ENCODE data around the gene MVK. TPM values are rescaled to one million over a fixed set of nuclear protein-coding genes. Genes with fewer than 3 reads are reported as not detected.
"Not testable (repeated sequence)": the region's sequence is repeated elsewhere in the genome, so short reads cannot be mapped to it uniquely, and the experiment has no call there.

MVK gene
- total RNA-seq, 1 experiment from 2014 or later: 4.4 TPM

DNA sequence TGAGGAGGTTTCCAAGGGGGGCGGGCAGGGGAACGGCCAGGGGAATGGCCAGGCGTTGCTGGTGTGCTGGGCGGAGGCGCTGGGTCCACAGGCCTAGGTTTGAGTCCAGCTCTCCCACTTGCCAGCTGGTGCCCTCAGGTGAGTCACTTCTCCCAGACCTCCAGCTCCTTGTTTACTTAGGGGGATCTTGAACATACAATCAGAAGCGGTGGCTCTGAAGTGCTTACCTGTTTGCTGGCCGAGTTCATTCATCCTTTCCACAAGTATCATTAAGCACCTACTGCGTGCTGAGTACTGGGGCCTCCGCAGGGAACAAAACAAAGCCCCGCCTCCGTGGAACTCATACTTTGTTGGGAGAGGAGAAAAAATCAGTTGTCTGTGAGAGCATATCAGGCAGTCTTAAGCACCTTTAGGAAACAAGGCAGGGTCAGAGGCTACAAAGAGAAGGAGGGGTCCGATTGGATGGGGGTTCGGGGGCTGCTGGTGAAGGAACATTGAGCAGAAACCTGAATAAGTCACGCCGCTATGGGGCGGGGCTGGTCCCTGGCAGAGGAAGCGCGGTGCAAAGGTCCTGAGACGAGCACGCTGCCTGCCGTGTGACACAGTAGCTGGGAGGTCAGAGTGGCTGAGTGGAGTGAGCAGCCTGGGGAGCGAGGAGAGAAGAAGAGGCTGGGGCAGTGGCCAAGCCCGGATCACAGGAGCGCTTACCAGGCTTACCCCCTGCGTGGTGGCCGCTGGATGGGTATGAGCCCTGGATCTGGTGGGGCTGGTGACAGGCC lies 15.1 kb downstream of the MVK start:
- DNase-seq (ENCODE audit: extremely low read depth, low read depth): no peak

- no peak for DNase-seq (ENCODE audit: extremely low read depth, low read depth)
Observed at GRCh38 chr12:109589240-109589590, 15.6 kb downstream of the MVK start.

DNA sequence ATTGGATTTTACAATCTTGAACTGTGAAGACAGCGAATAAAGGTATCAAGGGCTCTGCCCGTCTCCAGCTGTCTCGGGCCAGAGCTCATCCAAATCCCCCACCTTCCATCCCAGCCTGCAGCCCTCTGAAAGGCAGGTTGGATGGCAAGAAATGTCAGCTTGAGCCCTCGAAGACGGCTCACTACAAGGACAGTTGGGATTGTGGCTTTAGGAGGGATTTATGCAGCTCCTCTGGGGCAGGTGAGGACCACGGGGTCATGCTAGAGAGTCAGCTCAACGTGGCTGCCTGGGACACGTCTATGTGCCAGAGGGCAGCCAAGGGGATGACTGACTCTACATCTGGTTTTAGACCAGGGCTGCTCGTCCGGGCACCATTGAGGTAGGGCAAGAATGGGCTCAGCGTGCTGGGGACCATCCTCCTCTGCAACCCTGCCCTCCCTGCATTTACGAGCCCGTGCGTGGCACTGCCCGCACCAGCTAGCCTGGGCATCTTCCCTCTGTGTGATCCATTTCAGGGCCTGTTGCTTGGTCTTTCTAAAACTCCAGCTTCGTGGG lies 16.2 kb downstream of the MVK start:
- no peak for DNase-seq (ENCODE audit: extremely low read depth, low read depth)

GRCh38 chr12:109590566-109590965 lies 17.0 kb downstream of the MVK start:
- no peak for DNase-seq (ENCODE audit: extremely low read depth, low read depth)

DNA sequence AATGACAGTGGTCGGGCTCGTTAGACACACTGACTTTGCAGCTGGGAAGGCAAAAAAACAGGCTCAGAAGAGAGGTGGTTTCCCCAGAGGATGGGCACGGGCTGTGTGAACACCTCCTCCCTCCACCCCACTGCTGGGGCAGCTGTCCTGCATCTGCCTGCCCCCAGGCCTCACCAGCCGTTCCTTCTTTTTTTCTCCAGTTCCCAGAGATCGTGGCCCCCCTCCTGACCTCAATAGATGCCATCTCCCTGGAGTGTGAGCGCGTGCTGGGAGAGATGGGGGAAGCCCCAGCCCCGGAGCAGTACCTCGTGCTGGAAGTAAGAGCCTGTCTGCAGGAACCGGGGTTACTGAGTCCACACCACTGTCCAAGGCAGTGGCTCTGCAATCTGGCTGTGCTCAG lies 17.4 kb downstream of the MVK start:
- DNase-seq (ENCODE audit: extremely low read depth, low read depth): no peak

DNA sequence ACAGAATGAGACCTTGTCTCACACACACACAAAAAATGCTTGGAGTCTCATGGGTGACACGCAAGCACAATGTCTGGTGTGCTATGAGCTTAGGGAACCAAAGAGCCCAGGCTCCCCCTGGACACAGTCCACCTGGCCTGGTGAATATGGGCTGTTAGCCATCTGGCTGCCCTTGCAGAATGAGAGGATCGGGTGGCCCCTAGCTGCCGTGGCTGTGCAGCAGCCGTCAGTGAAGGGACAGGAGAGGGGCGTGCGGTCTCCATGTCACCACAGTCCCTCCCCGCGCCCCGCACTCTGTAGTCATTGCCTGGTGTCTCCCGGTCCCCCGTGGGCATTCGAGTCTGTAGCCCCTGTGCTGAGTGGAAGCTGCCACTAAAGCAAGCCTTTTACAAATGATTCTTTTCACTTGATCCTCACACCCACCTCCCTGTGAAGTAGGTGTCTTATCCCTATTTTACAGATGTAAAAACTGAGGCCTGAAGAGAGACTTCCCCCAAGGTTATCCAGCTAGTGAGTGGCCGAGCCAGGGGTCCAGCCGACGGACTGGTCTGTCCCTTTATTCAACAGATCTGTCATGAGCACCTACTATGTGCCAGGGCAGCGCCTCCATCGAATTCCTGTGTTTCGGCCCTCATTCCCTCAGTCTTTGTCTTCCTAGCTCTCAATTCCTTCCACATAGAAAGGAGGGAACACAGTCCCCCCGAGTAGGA lies 18.8 kb downstream of the MVK start:
- DNase-seq (ENCODE audit: extremely low read depth, low read depth): no peak

GRCh38 chr12:109592905-109593272 lies 19.3 kb downstream of the MVK start:
- DNase-seq (ENCODE audit: extremely low read depth, low read depth): no peak

- no peak for DNase-seq (ENCODE audit: extremely low read depth, low read depth)
Observed at GRCh38 chr12:109594556-109595317, 21.1 kb downstream of the MVK start.

DNA sequence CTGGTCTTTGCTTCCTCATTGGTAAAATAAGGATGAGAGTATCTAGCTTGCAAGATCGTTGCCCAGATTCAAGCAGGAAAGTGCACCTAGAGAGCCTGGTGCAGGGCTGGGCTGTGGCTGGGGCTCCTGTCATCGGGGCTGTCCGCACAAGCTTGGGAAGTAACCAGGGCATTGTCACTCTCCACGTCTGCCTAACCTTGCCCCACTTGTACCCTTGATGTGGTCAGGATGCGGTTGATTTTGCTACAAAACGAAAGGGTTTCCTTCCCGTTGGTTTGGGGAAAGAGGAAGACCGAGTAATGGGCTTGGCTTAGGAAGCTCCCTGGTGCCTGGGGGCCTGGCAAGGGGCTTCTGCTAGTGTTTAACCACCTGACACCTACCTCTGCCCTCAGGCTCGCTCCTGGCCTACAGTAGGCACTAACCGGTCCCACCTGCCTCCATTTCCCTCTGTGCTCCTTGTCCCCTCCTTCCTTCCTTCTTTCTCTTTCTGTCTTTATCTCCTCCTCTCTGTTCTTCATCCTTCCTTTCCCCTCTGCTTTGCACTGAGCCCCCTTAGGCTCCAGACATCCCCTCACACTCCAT lies 21.8 kb downstream of the MVK start:
- no peak for DNase-seq (ENCODE audit: extremely low read depth, low read depth)

DNA sequence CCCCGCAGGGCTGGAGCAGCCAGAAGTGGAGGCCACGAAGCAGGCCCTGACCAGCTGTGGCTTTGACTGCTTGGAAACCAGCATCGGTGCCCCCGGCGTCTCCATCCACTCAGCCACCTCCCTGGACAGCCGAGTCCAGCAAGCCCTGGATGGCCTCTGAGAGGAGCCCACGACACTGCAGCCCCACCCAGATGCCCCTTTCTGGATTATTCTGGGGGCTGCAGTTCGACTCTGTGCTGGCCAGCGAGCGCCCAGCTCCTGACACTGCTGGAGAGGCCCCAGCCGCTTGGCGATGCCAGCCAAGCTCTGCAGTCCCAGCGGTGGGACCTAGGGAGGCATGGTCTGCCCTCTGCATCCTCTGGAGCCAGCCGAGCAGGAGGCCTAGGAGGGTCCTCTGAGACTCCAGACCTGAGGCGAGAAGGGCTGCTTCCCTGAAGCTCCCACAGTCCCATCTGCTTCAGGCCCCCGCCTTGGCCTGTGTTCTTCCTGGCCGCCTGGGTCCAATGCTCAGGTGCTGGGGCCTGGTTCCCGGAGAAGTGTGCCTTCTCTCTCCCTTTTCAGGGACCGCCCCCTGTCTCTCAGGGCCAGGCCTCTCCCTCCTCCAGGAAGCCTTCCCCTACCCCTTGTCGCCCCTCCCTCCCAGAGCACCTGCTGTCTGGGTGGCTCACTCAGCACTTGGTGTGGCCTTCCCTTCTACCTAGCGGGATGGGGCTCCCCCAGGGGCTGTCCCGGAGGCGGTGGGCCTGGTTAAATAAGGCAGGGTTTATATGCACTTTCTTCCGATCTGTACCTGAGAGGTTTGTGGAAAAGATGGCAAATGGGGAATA lies 23.0 kb downstream of the MVK start:
- no peak for DNase-seq (ENCODE audit: extremely low read depth, low read depth)

DNA sequence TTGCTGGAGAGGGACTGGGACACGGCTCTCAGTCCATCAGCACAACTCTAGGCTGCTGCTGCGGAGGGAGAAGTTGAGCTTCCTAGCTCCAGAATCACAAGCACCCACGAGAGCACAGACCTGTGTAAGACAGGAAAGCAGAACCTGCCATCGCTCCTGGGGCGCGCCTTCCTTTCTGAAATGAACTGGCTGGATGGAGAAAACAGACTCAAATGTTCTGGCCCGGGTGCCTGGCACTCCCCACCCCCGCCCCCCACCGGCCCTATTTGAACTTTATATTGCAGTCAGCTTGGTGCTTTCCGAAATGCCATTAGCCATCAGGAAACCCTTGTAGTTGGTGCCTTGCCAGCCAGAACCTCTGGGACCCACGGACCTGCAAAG lies 23.8 kb downstream of the MVK start:
- no peak for DNase-seq (ENCODE audit: extremely low read depth, low read depth)

GRCh38 chr12:109597795-109598427 lies 24.3 kb downstream of the MVK start:
- DNase-seq (ENCODE audit: extremely low read depth, low read depth): peak; percentile 79

DNA sequence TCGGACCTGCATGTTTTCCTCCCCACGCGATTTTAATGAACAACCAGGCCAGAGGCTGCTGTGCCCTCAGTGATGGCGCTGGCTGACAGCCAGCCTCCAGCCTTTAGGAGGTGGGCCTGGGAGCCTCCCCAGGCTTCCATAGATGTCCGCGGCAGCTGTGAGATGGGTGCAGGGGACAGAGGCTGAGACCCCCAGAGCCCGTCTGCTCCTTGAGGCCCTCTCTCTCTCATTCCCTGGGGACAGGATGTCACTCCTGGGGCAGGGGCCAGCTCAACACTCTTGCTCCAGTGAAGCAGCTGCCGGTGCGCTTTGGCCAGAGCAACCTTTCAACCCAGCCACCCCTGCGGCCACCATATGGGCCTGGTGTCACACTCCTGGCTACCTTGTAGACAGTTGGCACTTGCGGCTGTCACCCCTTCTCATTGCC lies 24.8 kb downstream of the MVK start:
- no peak for DNase-seq (ENCODE audit: extremely low read depth, low read depth)

DNA sequence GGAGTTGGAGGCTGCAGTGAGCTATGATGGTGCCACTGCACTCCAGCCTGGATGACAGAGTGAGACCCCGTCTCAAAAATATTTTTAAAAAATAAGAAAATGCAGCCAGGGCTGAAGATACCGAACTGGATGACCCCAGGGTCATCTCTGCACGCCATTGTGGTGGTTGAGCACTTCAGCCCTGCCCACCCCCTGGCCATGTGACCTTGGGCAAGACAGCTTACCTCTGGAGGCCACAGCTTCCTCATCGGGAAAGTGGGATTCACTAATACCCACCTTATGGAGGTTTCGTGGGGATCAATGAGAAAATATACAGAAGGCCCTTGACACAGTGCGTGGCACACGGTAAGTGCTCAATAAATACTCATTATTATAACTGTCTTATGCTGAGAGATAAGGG lies 25.5 kb downstream of the MVK start:
- no peak for DNase-seq (ENCODE audit: extremely low read depth, low read depth)

DNA sequence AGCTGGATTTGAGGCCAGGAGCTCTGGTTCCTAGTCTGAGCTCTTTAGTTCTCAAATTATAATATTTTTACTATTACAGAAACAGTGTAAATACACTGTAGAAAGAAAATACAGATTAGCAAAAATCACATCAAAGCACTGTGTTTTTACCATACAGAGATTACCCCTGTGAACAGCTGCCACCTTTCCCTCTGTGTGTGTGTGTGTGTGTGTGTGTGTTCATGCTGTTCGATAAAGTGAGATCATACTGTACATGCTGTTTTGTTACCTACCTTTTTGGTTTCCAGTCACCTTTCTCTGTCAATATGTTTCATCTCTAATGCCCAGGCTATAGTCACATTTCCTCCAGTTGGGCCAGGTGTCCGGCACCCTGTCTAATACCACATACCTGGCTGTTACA lies 26.9 kb downstream of the MVK start:
- no peak for DNase-seq (ENCODE audit: extremely low read depth, low read depth)

- DNase-seq (ENCODE audit: extremely low read depth, low read depth): no peak
Observed at GRCh38 chr12:109600995-109601394, 27.4 kb downstream of the MVK start.

- no peak for DNase-seq (ENCODE audit: extremely low read depth, low read depth)
Observed at GRCh38 chr12:109601557-109601956, 28.0 kb downstream of the MVK start.

DNA sequence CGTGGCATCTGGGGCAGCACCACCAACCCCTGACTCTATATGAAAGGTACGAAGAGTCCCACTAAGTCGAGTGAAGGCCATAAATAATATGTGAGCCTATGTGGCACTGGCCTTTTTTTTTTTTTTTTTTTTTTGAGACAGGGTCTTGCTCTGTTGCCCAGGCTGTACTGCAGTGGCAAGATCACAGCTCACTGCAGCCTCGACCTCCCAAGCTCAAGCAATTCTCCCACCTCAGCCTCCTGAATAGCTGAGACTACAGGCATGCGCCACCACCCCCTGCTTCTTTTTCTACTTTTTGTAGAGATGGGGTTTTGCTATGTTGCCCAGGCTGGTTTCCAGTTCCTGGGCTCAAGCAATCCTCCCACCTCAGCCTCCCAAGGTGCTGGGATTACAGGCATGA lies 28.5 kb downstream of the MVK start:
- DNase-seq (ENCODE audit: extremely low read depth, low read depth): not testable (repeated sequence)

DNA sequence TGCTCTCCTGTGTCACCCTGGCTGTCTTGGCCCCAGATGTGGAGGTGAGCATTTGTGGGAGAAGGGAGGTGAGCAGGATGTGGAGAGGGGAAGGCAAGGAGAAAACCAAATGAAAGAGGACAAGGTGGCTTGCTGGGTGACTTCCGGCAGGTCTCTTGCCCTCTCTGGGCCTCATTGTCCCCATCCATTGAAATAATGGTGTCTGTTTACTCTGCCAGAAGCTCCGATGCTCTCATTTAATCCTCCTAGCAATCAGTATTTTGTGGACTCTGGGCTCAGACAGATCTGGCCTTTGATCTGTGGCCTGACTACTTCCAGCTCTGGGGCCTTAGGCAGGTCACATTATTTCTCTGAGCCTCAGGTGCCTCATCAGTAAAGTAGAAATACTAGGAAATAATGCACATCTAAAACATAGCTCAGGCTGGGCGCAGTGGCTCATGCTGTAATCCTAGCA lies 30.6 kb downstream of the MVK start:
- no peak for DNase-seq (ENCODE audit: extremely low read depth, low read depth)

GRCh38 chr12:109605016-109605415 lies 31.4 kb downstream of the MVK start:
- DNase-seq (ENCODE audit: extremely low read depth, low read depth): no peak

All from NCI-H460 (cell line).